ENCODE data around the gene TNFSF8. TPM values are rescaled to one million over a fixed set of nuclear protein-coding genes. Genes with fewer than 3 reads are reported as not detected.

Gene TNFSF8
- total RNA-seq, 1 donor from 2014 or later, result not detected

- TF ChIP-seq, protein P1, sequence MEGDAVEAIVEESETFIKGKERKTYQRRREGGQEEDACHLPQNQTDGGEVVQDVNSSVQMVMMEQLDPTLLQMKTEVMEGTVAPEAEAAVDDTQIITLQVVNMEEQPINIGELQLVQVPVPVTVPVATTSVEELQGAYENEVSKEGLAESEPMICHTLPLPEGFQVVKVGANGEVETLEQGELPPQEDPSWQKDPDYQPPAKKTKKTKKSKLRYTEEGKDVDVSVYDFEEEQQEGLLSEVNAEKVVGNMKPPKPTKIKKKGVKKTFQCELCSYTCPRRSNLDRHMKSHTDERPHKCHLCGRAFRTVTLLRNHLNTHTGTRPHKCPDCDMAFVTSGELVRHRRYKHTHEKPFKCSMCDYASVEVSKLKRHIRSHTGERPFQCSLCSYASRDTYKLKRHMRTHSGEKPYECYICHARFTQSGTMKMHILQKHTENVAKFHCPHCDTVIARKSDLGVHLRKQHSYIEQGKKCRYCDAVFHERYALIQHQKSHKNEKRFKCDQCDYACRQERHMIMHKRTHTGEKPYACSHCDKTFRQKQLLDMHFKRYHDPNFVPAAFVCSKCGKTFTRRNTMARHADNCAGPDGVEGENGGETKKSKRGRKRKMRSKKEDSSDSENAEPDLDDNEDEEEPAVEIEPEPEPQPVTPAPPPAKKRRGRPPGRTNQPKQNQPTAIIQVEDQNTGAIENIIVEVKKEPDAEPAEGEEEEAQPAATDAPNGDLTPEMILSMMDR (IDR thresholded peaks at IDR 0.05; ENCODE audit: unreplicated experiment), result no peak
- no peaks in the 10 kb centered on the region for H3K36me3 Mint-ChIP-seq (ENCODE audit: insufficient read depth)
- DNase-seq (ENCODE audit: low spot score, unreplicated experiment), result no peak
- no peak overlapping the region for H3K27ac Mint-ChIP-seq
- H3K4me3 Mint-ChIP-seq (ENCODE audit: low read depth), result no peak overlapping the region
- H3K27me3 Mint-ChIP-seq, result no peaks in the 10 kb centered on the region
- peaks cover 13% of the 10 kb centered on the region for H3K4me1 Mint-ChIP-seq (ENCODE audit: low read depth)
- H3K9me3 Mint-ChIP-seq (ENCODE audit: low read depth), result peaks cover 15% of the 10 kb centered on the region
Observed at GRCh38 chr9:114889802-114890224, 40.6 kb downstream of the TNFSF8 start.

DNA sequence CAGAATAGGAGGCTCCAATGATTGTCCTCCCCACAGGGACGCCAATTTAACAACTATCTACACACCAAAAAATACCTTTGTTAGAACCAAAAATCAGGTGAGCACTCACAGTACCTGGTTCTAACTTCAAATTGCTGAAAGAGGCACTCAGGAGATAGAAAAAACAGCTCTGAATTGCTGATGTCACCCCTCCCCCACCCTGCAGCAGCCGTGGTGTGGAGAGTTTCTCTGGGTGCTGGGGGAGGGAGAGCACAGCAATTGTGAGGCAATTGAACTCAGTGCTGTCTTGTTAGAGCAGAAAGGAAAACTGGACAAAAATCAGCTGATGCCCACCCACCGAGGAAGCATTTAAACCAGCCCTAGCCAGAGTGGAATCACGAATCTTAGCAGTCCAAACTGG is 41.8 kb downstream of the TNFSF8 start:
- Mint-ChIP-seq H3K27ac (no peak overlapping the region), H3K36me3 (ENCODE audit: insufficient read depth) (no peaks in the 10 kb centered on the region), H3K4me3 (ENCODE audit: low read depth) (no peak overlapping the region), H3K9me3 (ENCODE audit: low read depth) (peaks cover 18% of the 10 kb centered on the region), H3K27me3 (no peaks in the 10 kb centered on the region), H3K4me1 (ENCODE audit: low read depth) (peaks cover 5% of the 10 kb centered on the region)
- no peak for DNase-seq (ENCODE audit: low spot score, unreplicated experiment)
- TF ChIP-seq, protein P1 (IDR thresholded peaks at IDR 0.05; ENCODE audit: unreplicated experiment), result no peak

DNA sequence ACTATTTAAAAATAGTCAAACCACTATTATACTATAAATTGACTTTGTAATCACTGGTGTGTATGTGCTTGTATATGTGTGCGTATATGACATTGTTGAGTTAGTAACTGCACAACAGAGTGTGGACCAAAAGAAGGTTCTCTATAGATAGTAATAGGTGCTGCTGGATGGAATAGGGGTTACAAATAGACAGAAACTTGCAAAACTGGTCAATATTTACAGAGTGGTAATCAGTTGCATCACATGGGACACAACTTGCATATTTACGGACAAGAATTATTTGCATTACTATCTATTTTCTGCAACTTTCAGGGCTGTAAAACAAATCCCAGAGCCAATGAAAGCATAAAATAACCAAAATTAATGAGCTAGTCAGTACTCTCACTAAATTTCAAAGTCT is 42.4 kb downstream of the TNFSF8 start:
- Mint-ChIP-seq H3K9me3 (ENCODE audit: low read depth) (peaks cover 18% of the 10 kb centered on the region), H3K4me3 (ENCODE audit: low read depth) (no peak overlapping the region), H3K4me1 (ENCODE audit: low read depth) (peaks cover 3% of the 10 kb centered on the region), H3K27ac (no peak overlapping the region), H3K27me3 (no peaks in the 10 kb centered on the region), H3K36me3 (ENCODE audit: insufficient read depth) (no peaks in the 10 kb centered on the region)
- TF ChIP-seq, protein P1 (IDR thresholded peaks at IDR 0.05; ENCODE audit: unreplicated experiment), result no peak
- no peak for DNase-seq (ENCODE audit: low spot score, unreplicated experiment)

GRCh38 chr9:114884787-114885452 is 45.5 kb downstream of the TNFSF8 start:
- H3K27ac Mint-ChIP-seq, result no peak overlapping the region
- peaks cover 9% of the 10 kb centered on the region for H3K9me3 Mint-ChIP-seq (ENCODE audit: low read depth)
- H3K4me1 Mint-ChIP-seq (ENCODE audit: low read depth), result peaks cover 3% of the 10 kb centered on the region
- H3K4me3 Mint-ChIP-seq (ENCODE audit: low read depth), result no peak overlapping the region
- no peaks in the 10 kb centered on the region for H3K36me3 Mint-ChIP-seq (ENCODE audit: insufficient read depth)
- no peaks in the 10 kb centered on the region for H3K27me3 Mint-ChIP-seq
- no peak for DNase-seq (ENCODE audit: low spot score, unreplicated experiment)
- TF ChIP-seq, protein P1 (IDR thresholded peaks at IDR 0.05; ENCODE audit: unreplicated experiment), result no peak

DNA sequence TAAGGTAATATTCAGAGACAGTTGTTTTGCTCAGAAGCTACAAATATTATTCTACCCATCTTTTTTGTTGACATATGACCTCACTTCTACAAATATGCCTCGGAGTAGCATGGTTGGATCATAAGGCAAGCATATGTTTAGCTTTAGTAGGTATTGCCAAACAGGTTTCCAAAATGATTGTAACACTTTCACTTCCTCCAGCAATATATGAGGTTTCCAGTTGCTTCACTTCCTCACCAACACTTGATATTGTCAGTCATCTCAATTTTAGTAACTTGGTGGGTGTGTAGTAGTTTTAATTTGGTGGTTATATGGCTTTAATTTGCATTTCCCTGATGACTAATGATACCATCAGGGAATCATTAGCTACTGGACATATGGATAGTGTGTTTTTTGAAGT is 46.7 kb downstream of the TNFSF8 start:
- no peak overlapping the region for H3K27ac Mint-ChIP-seq
- DNase-seq (ENCODE audit: low spot score, unreplicated experiment), result no peak
- TF ChIP-seq, protein P1 (IDR thresholded peaks at IDR 0.05; ENCODE audit: unreplicated experiment), result no peak

More for the DNA sequence above, 46.7 kb downstream of the TNFSF8 start:
- Mint-ChIP-seq H3K4me3 (ENCODE audit: low read depth) (no peak overlapping the region), H3K36me3 (ENCODE audit: insufficient read depth) (no peaks in the 10 kb centered on the region), H3K27me3 (no peaks in the 10 kb centered on the region), H3K9me3 (ENCODE audit: low read depth) (peaks cover 9% of the 10 kb centered on the region), H3K4me1 (ENCODE audit: low read depth) (peaks cover 3% of the 10 kb centered on the region)

All from progenitor cell of endocrine pancreas (in vitro differentiated cells).